Liver (tissue), 3 donors: ENCODE results near the gene DIS3L2.

Experiments used
- CTCF ChIP-seq: fragments of 150-350 bp; IDR thresholded peaks from 2 replicates; pipeline ENCODE4 v1.5.1; 2017; ENCODE audit warnings: improper control_type of control experiment, low read depth, low read length; ENCODE audit not compliant: missing input control
- GABPA ChIP-seq, 2 donors: IDR thresholded peaks in 1 of 2; conservative IDR thresholded peaks in 1 of 2; 2 replicates each; pipeline ENCODE4 v1.6.1; 2016; ENCODE audit warnings: antibody characterized with exemption in 2 of 2, mild to moderate bottlenecking in 1 of 2, moderate library complexity in 1 of 2
- HNF4A ChIP-seq, 2 donors: conservative IDR thresholded peaks; 2 replicates each; pipeline ENCODE4 v1.6.1; 2016; ENCODE audit warnings: antibody characterized with exemption in 2 of 2, mild to moderate bottlenecking in 2 of 2
- JUND ChIP-seq, 2 donors: IDR thresholded peaks; 2 replicates each; pipeline ENCODE4 v1.6.1; 2016; ENCODE audit warnings: antibody characterized with exemption in 2 of 2
- MAX ChIP-seq: IDR thresholded peaks from 2 replicates; pipeline ENCODE4 v1.6.1; 2016; ENCODE audit warnings: antibody characterized with exemption
- NR2F2 ChIP-seq: IDR thresholded peaks from 2 replicates; pipeline ENCODE4 v1.6.1; 2016; ENCODE audit warnings: antibody characterized with exemption
- RAD21 ChIP-seq, 2 donors: IDR thresholded peaks; 2 replicates each; pipeline ENCODE4 v1.6.1; 2016; ENCODE audit warnings: antibody characterized with exemption in 2 of 2, mild to moderate bottlenecking in 2 of 2
- REST ChIP-seq: IDR thresholded peaks from 2 replicates; pipeline ENCODE4 v1.6.1; 2016; ENCODE audit warnings: antibody characterized with exemption, mild to moderate bottlenecking
- RXRA ChIP-seq, 2 donors: IDR thresholded peaks; 2 replicates each; pipeline ENCODE4 v1.6.1; 2017 to 2018; ENCODE audit warnings: antibody characterized with exemption in 2 of 2, mild to moderate bottlenecking in 1 of 2
- SP1 ChIP-seq: IDR thresholded peaks from 2 replicates; pipeline ENCODE4 v1.6.1; 2018; ENCODE audit warnings: antibody characterized with exemption, mild to moderate bottlenecking
- TAF1 ChIP-seq: conservative IDR thresholded peaks from 2 replicates; pipeline ENCODE4 v1.6.1; 2016; ENCODE audit warnings: antibody characterized with exemption, mild to moderate bottlenecking
- YY1 ChIP-seq: IDR thresholded peaks from 2 replicates; pipeline ENCODE4 v1.6.1; 2016; ENCODE audit warnings: antibody characterized with exemption, mild to moderate bottlenecking
- donor health status: healthy.
- donor health status: healthy.

GRCh38 chr2:231941673-231942072, 19.8 kb upstream of the DIS3L2 start:
- TF ChIP-seq CTCF (no peak), GABPA (IDR thresholded peaks at IDR 0.05 in 1 of 2, conservative IDR thresholded peaks at IDR 0.05 in 1 of 2) (no peak), YY1 (no peak), HNF4A (conservative IDR thresholded peaks at IDR 0.05) (no peak), NR2F2 (no peak), SP1 (no peak), TAF1 (no peak), JUND (IDR thresholded peaks at IDR 0.05) (no peak), REST (no peak), MAX (no peak), RAD21 (IDR thresholded peaks at IDR 0.05) (no peak), RXRA (IDR thresholded peaks at IDR 0.05) (no peak)
